ENCODE results near the gene CDS2.

GRCh38 chr20:5126512-5127203, at the start of gene CDS2:
- TF ChIP-seq CTCF (conservative IDR thresholded peaks at IDR 0.05) (peak; percentile 85), ZFX (IDR thresholded peaks at IDR 0.05) (no peak)
